Frontal cortex (tissue), 4 donors: ENCODE results near the gene CDKN2AIP. TPM values are rescaled to one million over a fixed set of nuclear protein-coding genes. Genes with fewer than 3 reads are reported as not detected.
"Not testable (repeated sequence)": the region's sequence is repeated elsewhere in the genome, so short reads cannot be mapped to it uniquely, and the experiment has no call there.

ENCODE experiments used
- DNase-seq, 2 donors: peaks; one replicate each; pipeline ENCODE4 v3.0.0; 2012; ENCODE audit warnings: low spot score in 2 of 2
- FAIRE-seq: peaks from 2 replicates; lab custom pipeline; 2012; peaks lifted over from hg19 to GRCh38; lab: Jason Lieb, UNC
- total RNA-seq: library from RNA; depleted of rRNA; stranded (reverse); fragments of >200 nt; gene quantifications from one replicate; pipeline ENCODE4 v1.2.3, GENCODE V29; 2014
- donor health status: control.
- donor health status: control.
- donor health status: control.

Gene CDKN2AIP
- total RNA-seq, 1 donor from 2014 or later = 25.3 TPM

GRCh38 chr4:183412821-183413220 is 31.6 kb upstream of the CDKN2AIP start:
- FAIRE-seq = no peak

DNA sequence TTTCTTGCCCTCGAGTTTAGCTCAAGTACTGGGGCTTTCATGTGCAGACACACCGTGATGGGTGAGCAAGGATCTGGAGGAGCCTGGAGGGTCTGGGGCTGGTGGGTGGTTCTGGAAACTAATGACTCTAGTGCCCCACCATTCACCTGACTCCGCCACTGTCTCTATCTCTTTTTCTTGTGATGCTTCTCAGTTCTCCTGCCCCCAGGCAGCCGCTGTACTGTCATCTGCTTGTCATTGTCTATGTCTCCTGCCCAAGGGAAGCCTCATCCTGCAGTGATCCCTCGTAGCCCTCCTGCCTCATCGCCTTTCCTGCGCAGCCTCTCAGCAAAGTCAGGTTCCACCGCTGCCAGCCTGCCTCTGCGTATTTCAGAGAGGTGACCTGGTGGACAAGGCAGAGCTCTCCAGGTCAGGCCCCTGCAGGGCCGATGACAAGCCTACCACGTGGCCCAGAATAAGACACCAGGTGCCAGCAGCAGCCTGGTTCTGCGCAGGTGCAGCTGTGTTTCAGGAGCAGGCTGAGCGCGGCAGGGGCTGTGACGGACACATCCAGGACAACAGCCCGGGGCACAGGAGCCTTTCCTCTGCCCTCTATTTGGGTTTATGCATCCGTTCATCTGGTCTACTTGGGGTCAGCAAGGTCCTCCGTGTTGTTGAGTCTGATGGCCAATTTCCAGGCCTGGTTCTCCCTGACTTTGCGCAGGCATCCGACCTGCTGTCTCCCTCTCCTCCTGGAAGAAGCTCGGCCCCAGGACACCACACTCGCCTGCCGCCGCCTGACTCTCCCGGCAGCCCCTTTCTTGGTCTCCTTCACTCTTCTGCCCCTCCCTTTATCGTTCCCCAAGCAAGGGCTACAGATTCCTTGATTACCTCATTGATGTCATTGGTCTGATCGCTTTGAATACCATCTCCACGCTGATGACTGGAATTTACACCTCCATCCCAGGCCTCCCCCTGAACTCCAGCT is 30.9 kb upstream of the CDKN2AIP start:
- DNase-seq = no peak
- no peak for FAIRE-seq

More at GRCh38 chr4:183412821-183413220, 31.6 kb upstream of the CDKN2AIP start:
- DNase-seq = no peak

- DNase-seq (no peak), FAIRE-seq (no peak)
Measured at GRCh38 chr4:183416879-183417755, 27.3 kb upstream of the CDKN2AIP start.

- FAIRE-seq (no peak), DNase-seq (no peak)
Measured at GRCh38 chr4:183422962-183423631, 21.3 kb upstream of the CDKN2AIP start.

- FAIRE-seq (no peak), DNase-seq (no peak)
Measured at GRCh38 chr4:183424109-183424744, 20.2 kb upstream of the CDKN2AIP start.

DNA sequence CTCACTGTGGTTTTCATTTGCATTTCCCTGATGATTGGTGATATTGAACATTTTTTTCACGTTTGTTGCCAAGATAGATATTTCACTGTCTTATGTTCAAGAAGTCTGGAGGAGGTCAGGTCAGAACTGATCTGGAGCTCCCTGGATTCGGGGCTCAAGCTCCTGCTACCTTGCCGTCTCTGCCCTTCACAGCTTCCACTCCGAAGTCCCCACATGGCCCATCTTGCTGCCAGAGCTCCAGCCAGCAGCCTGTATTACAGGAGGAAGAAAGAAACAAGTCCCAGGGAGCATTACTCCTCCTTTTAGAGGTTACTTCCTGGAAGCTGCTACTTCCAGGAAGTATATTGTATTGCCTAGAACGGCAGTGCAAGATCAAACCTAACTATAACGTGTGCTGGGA is 17.9 kb upstream of the CDKN2AIP start:
- FAIRE-seq (no peak), DNase-seq (no peak)

- no peak for FAIRE-seq
- no peak for DNase-seq
Measured at GRCh38 chr4:183429489-183429888, 14.9 kb upstream of the CDKN2AIP start.

GRCh38 chr4:183430317-183430993 is 14.0 kb upstream of the CDKN2AIP start:
- FAIRE-seq = no peak
- DNase-seq = no peak

- FAIRE-seq (no peak), DNase-seq (no peak)
Measured at GRCh38 chr4:183430994-183431347, 13.5 kb upstream of the CDKN2AIP start.

DNA sequence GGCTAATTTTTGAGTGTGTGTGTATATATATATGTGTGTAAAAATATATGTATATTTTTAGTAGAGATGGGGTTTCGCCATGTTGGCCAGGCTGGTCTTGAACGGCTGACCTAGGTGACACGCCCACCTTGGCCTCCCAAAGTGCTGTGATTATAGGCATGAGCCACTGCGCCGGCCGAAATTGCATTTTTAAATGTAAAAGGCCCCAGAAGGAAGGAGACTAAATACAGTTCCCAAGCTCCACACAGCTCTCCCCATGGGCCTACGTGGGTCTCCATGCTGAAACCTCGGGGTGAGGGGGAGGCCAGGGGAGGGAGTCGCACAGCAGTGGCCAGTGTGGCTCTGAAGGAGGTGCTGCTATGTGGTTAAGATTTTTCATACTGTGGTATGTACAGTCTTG is 12.8 kb upstream of the CDKN2AIP start:
- no peak for FAIRE-seq
- no peak for DNase-seq

GRCh38 chr4:183433183-183433582 is 11.3 kb upstream of the CDKN2AIP start:
- not testable (repeated sequence) for DNase-seq, FAIRE-seq

DNA sequence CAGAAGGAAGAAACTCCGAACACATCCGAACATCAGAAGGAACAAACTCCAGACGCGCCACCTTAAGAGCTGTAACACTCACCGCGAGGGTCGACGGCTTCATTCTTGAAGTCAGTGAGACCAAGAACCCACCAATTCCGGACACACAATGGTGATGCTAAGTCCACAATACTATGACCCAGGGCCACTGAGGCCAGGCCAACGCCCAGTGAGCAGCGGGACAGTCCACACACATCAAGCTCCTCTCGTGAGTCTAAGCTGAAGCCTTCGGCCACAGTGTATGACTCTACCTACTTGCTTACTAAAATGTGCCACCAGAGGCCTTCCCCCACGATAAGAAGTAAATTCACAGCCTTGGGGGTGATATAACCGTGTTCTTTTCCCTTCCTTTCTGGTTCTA is 10.2 kb upstream of the CDKN2AIP start:
- DNase-seq (no peak), FAIRE-seq (no peak)

DNA sequence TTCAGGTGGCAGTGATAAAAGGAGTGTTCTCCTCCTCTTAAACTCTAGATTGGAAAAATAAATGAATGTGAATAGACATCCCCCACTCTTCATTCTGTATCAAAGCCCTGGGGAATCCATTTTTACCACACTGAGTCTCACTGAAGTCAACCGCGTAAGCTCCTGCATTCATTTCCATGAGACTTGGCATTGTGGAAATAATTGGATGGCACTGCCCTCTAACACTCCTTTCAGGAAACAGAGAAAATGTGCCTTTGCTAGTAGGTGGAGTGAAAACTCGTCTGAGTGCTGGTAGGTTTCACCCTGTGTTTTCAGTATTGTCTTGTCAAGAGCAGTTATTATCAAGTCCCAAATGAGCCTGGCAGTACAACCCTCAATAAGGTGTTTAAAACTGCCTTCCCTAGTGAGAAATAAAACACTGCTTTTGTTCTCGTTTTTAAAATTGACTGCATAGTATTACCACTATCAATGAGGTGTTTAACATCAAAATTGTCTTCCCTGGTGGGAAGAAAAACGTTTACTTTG is 9.7 kb upstream of the CDKN2AIP start:
- no peak for FAIRE-seq
- no peak for DNase-seq

- FAIRE-seq (no peak), DNase-seq (no peak)
Measured at GRCh38 chr4:183435803-183436202, 8.6 kb upstream of the CDKN2AIP start.

GRCh38 chr4:183436417-183436816 is 8.0 kb upstream of the CDKN2AIP start:
- no peak for FAIRE-seq

GRCh38 chr4:183437452-183437851 is 7.0 kb upstream of the CDKN2AIP start:
- no peak for DNase-seq
- FAIRE-seq = no peak

More at GRCh38 chr4:183436417-183436816, 8.0 kb upstream of the CDKN2AIP start:
- no peak for DNase-seq

GRCh38 chr4:183438458-183439113 is 5.8 kb upstream of the CDKN2AIP start:
- DNase-seq (no peak), FAIRE-seq (no peak)

GRCh38 chr4:183441276-183441675 is 3.2 kb upstream of the CDKN2AIP start:
- FAIRE-seq (no peak), DNase-seq (no peak)
